Tibial nerve (tissue), 3 donors: Measurements from ENCODE around the gene CD2AP.

Source experiments
- EP300 ChIP-seq, 2 donors: sonication (generic); formaldehyde crosslinking; IDR thresholded peaks; one replicate each; pipeline ENCODE4 v1.6.1; 2017; ENCODE audit warnings: antibody characterized with exemption in 2 of 2, mild to moderate bottlenecking in 1 of 2
- POLR2A ChIP-seq, 2 donors: fragments of 450-650 bp; IDR thresholded peaks; one replicate each; pipeline ENCODE4 v1.6.1; 2017; ENCODE audit warnings: antibody characterized with exemption in 2 of 2, mild to moderate bottlenecking in 2 of 2, moderate library complexity in 2 of 2

DNA sequence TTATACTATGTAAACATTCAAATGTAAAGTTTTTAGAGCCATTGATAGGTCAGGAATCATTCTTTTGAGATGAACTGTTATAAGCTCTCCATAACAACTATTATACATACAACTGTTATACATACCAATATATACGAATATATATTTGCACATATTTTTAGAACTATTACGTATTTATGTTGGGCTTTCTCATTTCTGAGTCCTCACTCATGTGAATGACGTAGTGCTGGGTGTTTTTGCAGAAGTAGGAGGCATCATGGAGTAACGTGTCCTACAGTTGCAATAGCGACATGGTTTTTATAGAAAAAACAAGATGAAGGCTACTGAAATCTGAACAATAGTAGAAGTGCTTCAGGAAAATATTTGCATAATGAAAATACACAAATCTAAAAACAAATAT is 184.4 kb downstream of the CD2AP start:
- no peak for TF ChIP-seq POLR2A (IDR thresholded peaks at IDR 0.05)
- TF ChIP-seq EP300 (IDR thresholded peaks at IDR 0.05), result no peak
